ENCODE data around the gene GTF3A. TPM values are rescaled to one million over a fixed set of nuclear protein-coding genes. Genes with fewer than 3 reads are reported as not detected.
"Not testable (repeated sequence)": the region's sequence is repeated elsewhere in the genome, so short reads cannot be mapped to it uniquely, and the experiment has no call there.

Gene GTF3A
- total RNA-seq, 1 experiment from 2014 or later, result 80.7 TPM

DNA sequence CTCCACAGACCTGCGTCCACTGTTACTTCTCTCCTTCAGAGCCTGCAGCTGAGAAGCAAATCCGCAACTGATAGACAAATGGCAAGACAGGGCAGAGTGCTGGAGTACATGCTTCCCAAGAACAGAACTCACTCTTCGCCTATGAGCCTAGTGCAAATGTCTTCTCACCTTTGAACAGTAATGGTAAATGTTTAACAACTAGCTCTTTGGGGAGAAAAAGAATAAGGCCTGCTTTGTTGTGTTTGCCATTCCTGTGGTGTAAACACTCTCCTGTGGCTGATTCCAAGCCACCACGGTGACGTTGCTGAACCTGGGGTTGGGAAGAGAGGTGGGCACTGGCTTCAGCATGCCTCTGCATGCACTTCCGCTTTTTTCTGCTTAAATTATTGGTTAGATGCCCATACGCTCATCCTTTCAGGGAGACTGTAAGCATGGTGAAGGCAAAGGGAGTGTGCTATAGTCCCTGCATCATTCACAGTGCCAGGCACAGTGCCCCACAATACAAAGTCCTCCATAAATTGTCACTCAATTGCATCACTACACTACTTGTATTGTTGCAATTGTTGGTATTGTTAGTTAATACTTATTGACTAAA lies 28.1 kb upstream of the GTF3A start:
- no peak for DNase-seq
- H3K4me3 ChIP-seq (ENCODE audit: insufficient read depth, low read depth, low read length), result no peak overlapping the region
- no peaks in the 10 kb centered on the region for H3K27me3 ChIP-seq (ENCODE audit: control insufficient read depth, insufficient read depth, low read length)

DNA sequence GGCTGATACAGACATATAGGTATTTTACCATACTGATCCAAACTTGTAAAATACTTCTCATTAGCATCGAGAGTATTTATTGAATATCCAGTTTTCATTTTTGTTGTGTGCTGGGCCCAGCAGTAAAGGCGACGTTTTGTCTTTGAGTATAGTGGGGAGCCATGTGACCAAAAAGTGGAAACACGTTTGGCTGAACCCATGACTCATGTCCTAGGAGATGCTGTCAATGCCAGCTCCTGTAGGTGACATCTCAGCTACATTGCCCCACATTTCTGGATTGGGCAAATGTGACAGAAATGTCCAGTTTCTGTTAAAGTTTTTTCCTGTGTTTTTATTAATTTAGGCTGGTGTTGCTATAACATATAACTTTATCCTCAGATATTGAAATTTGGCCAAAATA lies 26.1 kb upstream of the GTF3A start:
- no peak for DNase-seq
- Histone ChIP-seq H3K4me3 (ENCODE audit: insufficient read depth, low read depth, low read length) (no peak overlapping the region), H3K36me3 (replicated peaks; ENCODE audit: control insufficient read depth, insufficient read depth, low read length) (no peaks in the 10 kb centered on the region), H3K27me3 (ENCODE audit: control insufficient read depth, insufficient read depth, low read length) (no peaks in the 10 kb centered on the region)

More for the DNA sequence above, 28.1 kb upstream of the GTF3A start:
- no peaks in the 10 kb centered on the region for H3K36me3 ChIP-seq (replicated peaks; ENCODE audit: control insufficient read depth, insufficient read depth, low read length)

DNA sequence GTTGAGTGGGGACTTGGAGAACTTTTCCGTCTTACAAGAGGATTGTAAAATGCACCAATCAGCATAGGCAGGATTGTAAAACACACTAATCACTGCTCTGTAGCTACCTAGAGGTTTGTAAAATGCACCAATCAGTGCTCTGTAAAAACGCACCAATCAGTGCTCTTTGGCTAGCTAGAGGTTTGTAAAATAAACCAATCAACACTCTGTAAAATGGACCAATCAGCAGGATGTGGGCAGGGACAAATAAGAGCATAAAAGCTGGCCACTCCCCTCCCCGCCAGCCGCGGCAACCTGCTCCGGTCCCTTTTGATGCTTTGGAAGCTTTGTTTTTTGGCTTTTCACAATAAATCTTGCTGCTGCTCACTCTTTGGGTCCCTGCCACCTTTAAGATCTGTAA lies 24.0 kb upstream of the GTF3A start:
- H3K36me3 ChIP-seq (replicated peaks; ENCODE audit: control insufficient read depth, insufficient read depth, low read length); H3K27me3 ChIP-seq (ENCODE audit: control insufficient read depth, insufficient read depth, low read length); DNase-seq; H3K4me3 ChIP-seq (ENCODE audit: insufficient read depth, low read depth, low read length): not testable (repeated sequence)

DNA sequence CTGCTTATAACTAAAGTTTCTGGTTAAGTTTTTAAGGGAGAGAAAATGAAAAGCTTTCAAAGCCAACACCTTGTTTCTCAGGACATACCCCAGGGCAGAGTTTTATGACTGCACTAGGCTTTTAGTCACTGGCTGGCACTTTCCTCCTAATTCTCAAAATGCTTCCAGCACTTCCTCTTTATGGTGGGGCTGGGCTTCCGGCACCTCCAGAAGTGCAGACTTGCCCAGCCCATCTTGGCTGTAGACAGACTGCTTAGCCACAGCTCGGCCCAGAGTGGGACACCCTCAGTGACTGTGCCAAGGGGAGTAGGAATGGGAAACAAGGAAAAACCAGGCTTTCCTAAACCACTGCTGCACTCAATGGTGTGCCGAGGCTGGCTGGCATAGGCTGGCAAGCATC lies 23.2 kb upstream of the GTF3A start:
- H3K27me3 ChIP-seq (ENCODE audit: control insufficient read depth, insufficient read depth, low read length), result no peaks in the 10 kb centered on the region
- H3K36me3 ChIP-seq (replicated peaks; ENCODE audit: control insufficient read depth, insufficient read depth, low read length), result no peaks in the 10 kb centered on the region
- H3K4me3 ChIP-seq (ENCODE audit: insufficient read depth, low read depth, low read length), result no peak overlapping the region
- DNase-seq, result no peak

DNA sequence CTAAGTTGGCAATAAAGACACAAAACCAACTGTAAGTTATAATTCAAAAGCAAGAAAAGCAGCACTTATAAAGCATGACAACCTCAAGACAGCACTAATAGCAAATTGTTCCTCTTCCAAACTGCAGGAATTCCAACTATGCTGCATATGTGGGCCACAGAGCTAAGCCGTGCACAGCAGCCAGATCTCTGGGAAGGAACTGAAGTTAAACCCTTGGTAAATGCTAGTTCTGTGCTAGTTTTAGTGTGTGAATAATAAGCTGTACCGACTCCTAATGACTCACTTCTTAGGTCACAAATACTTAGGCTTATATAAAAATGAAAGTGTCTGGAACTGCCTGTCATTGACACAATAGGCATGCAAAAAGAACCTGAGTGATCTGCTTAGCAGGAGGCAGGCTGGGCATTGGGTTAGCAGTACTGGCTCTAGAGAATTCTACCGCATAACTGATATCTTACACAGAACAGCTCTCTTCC lies 21.2 kb upstream of the GTF3A start:
- DNase-seq, result no peak
- Histone ChIP-seq H3K27me3 (ENCODE audit: control insufficient read depth, insufficient read depth, low read length) (no peaks in the 10 kb centered on the region), H3K4me3 (ENCODE audit: insufficient read depth, low read depth, low read length) (no peak overlapping the region), H3K36me3 (replicated peaks; ENCODE audit: control insufficient read depth, insufficient read depth, low read length) (no peaks in the 10 kb centered on the region)

DNA sequence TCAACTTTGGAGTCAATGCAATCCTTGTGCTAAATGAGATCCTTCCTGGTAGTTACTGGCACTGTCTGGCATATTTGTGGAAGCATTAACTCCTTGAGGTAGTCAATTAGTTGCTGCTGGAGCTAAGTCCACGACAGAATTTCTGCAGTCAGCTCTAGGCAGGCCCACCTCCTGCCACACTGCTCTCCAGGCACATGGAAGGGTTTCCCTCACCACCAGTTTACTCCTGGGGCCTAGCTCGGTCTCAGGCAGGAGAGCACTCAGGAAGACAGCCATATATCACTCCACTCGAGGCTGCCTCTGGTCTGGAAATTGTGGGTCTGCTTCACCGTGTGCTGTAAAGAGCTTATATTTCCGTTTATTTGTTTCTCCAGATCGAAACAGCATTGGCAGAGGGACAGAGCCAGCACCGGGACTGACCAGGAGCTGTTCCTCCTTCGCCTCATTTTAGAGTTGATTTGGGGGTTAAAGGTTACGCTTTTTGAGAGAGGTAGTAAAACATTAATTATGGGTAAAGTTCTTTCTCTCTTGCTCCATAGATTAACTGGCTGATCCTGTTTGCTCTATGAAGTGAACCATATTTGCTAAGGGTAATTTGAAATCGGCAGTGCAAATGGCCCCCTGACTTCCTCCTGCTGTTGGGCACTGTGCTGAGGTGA lies 20.6 kb upstream of the GTF3A start:
- Histone ChIP-seq H3K36me3 (replicated peaks; ENCODE audit: control insufficient read depth, insufficient read depth, low read length) (no peaks in the 10 kb centered on the region), H3K4me3 (ENCODE audit: insufficient read depth, low read depth, low read length) (no peak overlapping the region), H3K27me3 (ENCODE audit: control insufficient read depth, insufficient read depth, low read length) (no peaks in the 10 kb centered on the region)
- DNase-seq, result no peak

DNA sequence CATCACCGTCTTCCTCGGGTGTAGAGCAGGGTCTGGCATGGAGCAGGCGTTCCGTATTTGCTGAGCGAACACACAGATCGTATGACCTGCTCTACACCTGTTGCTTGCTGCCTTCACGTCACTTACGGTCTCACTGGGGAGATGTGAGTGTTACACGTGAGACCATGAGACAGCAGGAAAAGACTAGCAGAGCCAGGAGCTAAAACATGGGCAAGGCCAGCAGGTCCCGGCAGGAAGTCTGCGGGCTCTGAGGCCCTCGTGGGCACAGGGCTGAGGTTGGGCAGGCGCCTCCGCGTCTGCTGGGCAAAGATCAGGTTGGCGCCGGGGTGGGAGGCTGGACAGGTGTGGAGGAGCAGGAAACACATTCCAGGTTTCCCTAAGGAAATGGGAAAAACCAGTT lies 19.7 kb upstream of the GTF3A start:
- H3K27me3 ChIP-seq (ENCODE audit: control insufficient read depth, insufficient read depth, low read length), result no peaks in the 10 kb centered on the region
- H3K36me3 ChIP-seq (replicated peaks; ENCODE audit: control insufficient read depth, insufficient read depth, low read length), result no peaks in the 10 kb centered on the region
- H3K4me3 ChIP-seq (ENCODE audit: insufficient read depth, low read depth, low read length), result no peak overlapping the region
- no peak for DNase-seq

DNA sequence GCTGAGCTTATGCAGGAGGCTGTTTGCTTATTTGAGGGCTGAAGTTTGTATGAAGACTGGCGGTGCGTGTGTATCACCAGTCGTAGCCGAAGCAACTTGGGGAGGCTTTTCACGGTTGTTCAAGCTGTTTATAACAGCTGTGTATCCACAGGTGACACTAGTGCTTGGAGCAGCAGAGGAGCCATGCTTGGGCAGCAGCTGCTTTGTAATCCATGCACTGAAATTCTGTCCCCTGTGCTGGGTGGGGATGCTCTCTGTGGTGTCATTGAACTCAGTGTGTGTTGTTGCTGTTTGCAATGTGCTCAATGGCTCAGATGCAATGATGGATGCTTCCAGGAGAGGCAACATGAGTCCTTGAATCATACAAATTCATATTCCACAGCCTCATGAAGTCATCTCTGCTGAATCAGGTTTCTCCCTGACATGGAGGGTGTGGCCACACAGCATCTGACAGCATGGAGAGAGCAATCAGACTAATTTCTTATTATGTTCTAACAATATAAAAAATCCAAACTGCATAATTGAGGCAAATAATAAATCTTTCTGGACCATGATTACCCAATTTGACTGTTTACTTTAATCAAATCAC lies 18.8 kb upstream of the GTF3A start:
- H3K36me3 ChIP-seq (replicated peaks; ENCODE audit: control insufficient read depth, insufficient read depth, low read length), result no peaks in the 10 kb centered on the region
- H3K27me3 ChIP-seq (ENCODE audit: control insufficient read depth, insufficient read depth, low read length), result no peaks in the 10 kb centered on the region
- H3K4me3 ChIP-seq (ENCODE audit: insufficient read depth, low read depth, low read length), result no peak overlapping the region
- DNase-seq, result no peak

DNA sequence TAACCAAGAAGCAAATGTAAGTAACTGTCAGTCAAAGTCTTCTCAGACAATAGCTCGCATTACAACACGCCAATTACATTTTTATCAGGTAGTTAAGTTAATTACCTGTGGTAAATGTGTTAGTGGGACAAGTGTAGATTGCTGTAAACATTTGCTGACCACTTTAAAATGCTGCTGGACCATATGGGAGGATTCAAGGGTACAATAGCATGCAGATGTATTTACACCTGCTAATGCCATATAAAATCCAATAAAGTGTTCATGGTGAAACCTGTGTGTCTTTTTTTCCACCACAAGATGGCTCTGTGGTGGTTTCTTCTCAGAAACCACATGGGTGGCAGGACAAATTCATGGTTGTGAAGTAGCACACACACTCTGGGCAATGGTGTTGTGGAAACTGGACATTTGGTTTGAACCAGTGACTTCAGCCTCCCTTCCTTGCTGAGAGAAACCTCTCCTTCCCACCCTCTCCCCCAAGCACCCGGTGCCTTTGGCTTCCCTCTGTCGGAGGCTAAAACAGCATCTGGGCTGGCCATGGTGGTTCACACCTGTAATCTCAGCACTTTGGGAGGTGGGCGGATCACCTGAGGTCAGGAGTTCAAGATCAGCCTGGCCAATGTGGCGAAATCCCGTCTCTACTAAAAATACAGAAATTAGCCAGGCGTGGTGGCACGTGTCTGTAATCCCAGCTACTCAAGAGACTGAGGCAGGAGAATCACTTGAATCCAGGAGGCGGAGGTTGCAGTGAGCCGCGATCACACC lies 18.1 kb upstream of the GTF3A start:
- H3K27me3 ChIP-seq (ENCODE audit: control insufficient read depth, insufficient read depth, low read length), result no peaks in the 10 kb centered on the region
- H3K4me3 ChIP-seq (ENCODE audit: insufficient read depth, low read depth, low read length), result no peak overlapping the region
- no peak for DNase-seq
- H3K36me3 ChIP-seq (replicated peaks; ENCODE audit: control insufficient read depth, insufficient read depth, low read length), result no peaks in the 10 kb centered on the region

DNA sequence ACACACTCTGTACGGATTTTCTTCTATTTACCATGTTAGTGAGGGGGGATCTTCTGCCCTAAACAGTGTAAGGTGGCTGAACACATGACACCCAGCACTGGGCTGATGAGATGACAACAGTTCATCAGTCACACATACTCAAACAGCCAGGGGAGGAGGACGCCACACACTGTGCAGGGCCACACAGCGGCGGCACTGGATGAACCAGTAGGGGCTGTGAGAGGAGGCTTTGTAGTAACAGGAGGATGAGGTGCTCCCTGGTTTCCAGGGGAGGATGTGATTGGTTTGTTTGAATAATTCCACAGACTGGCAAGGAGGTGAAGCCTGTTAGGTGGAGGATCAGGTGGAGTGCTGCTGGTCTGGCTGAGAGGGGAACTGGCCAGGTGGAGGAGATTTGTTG lies 16.3 kb upstream of the GTF3A start:
- Histone ChIP-seq H3K36me3 (replicated peaks; ENCODE audit: control insufficient read depth, insufficient read depth, low read length) (no peaks in the 10 kb centered on the region), H3K27me3 (ENCODE audit: control insufficient read depth, insufficient read depth, low read length) (no peaks in the 10 kb centered on the region), H3K4me3 (ENCODE audit: insufficient read depth, low read depth, low read length) (no peak overlapping the region)
- no peak for DNase-seq

DNA sequence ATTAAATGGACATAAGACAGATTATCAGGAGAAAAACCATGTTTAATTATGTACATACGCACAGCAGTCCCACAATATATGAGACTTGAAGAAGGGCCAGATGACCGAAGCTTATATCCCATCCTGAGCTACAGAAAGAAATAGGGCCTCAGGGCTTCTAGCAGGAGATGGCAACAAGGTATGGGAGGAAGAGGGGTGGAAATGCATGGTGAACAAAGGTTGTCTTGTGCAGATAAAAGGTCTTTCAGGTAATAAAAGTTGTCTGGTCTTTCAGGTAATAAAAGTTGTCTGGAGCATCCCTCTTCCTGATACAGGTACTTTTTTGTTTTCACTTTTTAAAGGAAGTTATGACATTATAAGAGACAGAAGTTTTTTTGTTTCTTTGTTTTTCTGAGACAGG lies 15.4 kb upstream of the GTF3A start:
- Histone ChIP-seq H3K36me3 (replicated peaks; ENCODE audit: control insufficient read depth, insufficient read depth, low read length) (no peaks in the 10 kb centered on the region), H3K27me3 (ENCODE audit: control insufficient read depth, insufficient read depth, low read length) (no peaks in the 10 kb centered on the region), H3K4me3 (ENCODE audit: insufficient read depth, low read depth, low read length) (no peak overlapping the region)
- no peak for DNase-seq

DNA sequence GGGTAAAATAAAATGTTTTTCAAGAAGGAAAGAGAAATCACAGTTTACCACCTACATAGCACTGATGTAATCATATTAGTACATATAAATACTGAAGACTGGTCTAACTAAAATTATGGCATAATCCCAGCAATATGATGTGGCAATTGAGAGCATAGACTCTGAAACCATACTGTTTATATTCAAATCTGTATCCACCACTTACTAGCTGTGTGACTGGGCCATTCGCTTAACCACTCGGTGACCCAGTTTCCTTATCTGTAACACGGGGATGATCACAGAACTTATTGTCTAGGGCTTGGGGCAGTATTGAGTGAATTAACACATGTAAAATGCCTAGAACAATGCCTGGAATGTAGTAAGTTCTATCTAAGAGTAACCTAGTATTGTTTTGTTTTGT lies 13.1 kb upstream of the GTF3A start:
- Histone ChIP-seq H3K36me3 (replicated peaks; ENCODE audit: control insufficient read depth, insufficient read depth, low read length) (no peaks in the 10 kb centered on the region), H3K27me3 (ENCODE audit: control insufficient read depth, insufficient read depth, low read length) (no peaks in the 10 kb centered on the region), H3K4me3 (ENCODE audit: insufficient read depth, low read depth, low read length) (no peak overlapping the region)
- no peak for DNase-seq

DNA sequence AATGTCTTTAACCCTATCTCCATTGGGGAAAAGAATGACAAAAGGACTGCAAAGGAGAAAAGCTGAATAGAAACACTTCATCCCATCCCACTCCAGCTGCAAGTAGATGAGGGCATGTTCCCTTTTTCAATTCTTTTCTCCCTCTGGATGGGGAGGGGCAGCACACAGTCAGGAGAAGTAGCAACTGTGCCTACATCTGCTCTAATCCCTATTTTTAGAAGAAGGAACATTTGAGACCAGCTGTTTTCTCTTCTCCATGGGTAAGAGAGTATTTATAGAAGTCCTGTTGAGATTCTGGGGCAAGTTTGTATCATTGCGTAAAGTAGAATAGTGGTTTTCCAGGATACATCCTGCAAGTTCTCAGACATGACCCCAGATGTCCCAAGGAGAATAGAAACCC lies 9.3 kb upstream of the GTF3A start:
- H3K27me3 ChIP-seq (ENCODE audit: control insufficient read depth, insufficient read depth, low read length), result no peaks in the 10 kb centered on the region
- no peaks in the 10 kb centered on the region for H3K36me3 ChIP-seq (replicated peaks; ENCODE audit: control insufficient read depth, insufficient read depth, low read length)
- H3K4me3 ChIP-seq (ENCODE audit: insufficient read depth, low read depth, low read length), result no peak overlapping the region
- no peak for DNase-seq

DNA sequence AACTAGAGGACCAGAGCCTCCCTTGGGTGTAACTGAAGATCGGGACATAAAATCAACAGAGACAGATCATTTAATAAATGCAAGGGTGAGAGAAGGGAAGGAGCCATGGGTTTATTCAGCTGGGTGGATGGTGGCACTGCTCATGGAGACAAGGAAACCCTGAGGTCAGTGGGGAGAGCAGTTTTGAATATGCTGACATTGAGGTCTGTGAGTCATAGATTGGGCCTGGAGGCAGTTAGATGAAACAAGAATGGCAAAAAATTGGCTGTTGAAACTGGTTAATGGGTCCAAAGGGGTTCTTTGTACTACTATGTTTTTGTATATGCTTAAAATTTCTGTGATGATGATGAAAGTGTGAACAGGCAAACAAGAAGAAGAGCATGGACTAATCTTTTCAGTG lies 5.1 kb upstream of the GTF3A start:
- no peaks in the 10 kb centered on the region for H3K36me3 ChIP-seq (replicated peaks; ENCODE audit: control insufficient read depth, insufficient read depth, low read length)
- DNase-seq, result no peak
- no peak overlapping the region for H3K4me3 ChIP-seq (ENCODE audit: insufficient read depth, low read depth, low read length)
- H3K27me3 ChIP-seq (ENCODE audit: control insufficient read depth, insufficient read depth, low read length), result peaks cover 15% of the 10 kb centered on the region
